ENCODE measurements around the gene AKT3. TPM values are rescaled to one million over a fixed set of nuclear protein-coding genes. Genes with fewer than 3 reads are reported as not detected.
"Not testable (repeated sequence)": the region's sequence is repeated elsewhere in the genome, so short reads cannot be mapped to it uniquely, and the experiment has no call there.

Gene AKT3
- total RNA-seq, 4 donors from 2014 or later, result 29.7 to 77.2 (median 37.4) TPM

DNA sequence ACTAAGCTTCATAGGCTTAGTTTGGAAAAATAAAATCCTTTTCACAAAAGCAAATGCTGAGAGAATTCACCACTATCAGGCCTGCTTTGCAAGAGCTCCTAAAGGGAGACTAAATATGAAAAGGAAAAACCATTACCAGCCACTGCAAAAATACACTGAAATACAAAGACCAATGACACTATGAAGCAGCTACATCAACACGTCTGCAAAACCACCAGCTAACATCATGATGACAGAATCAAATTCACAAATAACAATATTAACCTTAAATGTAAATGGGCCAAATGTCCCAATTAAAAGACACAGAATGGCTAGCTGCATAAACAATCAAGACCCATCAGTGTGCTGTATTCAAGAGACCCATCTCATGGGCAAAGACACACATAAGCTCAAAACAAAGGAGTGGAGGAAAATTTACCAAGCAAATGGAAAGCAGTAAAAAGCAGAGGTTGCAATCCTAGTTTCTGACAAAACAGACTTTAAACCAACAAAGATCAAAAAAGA, 28.8 kb downstream of the AKT3 start:
- no peak for DNase-seq (ENCODE audit: low spot score)

DNA sequence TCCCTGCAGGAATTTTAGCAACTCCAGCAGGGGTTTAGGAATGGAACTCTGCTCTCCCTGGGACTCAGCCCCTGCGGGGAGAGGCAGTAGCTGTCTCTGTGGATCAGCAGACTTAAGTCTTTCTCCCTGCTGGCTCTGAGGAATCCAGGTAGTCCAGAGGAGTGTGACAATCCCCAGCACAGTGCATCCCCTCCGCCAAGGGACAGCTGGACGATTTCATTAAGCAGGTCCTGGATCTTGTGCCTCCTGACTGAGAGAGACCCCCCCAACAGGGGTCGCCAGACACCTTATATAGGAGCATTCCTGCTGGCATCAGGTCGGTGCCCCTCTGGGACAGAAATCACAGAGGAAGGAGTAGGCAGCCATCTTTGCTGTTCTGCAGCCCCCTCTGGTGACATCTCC, 30.6 kb downstream of the AKT3 start:
- DNase-seq (ENCODE audit: low spot score) (no peak), ATAC-seq (ENCODE audit: low FRiP score) (no peak)
- TF ChIP-seq, protein P1, sequence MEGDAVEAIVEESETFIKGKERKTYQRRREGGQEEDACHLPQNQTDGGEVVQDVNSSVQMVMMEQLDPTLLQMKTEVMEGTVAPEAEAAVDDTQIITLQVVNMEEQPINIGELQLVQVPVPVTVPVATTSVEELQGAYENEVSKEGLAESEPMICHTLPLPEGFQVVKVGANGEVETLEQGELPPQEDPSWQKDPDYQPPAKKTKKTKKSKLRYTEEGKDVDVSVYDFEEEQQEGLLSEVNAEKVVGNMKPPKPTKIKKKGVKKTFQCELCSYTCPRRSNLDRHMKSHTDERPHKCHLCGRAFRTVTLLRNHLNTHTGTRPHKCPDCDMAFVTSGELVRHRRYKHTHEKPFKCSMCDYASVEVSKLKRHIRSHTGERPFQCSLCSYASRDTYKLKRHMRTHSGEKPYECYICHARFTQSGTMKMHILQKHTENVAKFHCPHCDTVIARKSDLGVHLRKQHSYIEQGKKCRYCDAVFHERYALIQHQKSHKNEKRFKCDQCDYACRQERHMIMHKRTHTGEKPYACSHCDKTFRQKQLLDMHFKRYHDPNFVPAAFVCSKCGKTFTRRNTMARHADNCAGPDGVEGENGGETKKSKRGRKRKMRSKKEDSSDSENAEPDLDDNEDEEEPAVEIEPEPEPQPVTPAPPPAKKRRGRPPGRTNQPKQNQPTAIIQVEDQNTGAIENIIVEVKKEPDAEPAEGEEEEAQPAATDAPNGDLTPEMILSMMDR (IDR thresholded peaks at IDR 0.05), result no peak

More for the DNA sequence above, 28.8 kb downstream of the AKT3 start:
- TF ChIP-seq, protein P1 (IDR thresholded peaks at IDR 0.05), result no peak
- ATAC-seq (ENCODE audit: low FRiP score), result no peak

DNA sequence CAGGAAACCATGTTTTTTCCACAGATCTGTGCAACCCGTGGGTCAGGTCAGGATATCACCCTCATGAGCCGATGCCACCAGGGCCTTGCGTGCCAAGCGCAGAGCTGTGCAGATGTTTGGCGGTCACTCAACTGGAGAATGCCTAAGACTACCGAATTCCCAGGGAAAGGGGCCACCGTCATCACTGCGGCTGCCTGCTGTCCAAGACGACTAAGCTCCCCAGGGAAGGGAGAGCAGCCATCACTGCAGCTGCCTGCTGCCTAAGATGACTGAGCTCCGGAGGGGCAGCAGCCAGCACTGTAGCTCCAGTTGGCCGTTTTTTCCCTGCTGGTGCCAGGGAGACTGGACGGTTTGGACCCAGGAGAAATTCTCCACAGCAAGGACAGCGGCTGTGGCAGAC, 31.1 kb downstream of the AKT3 start:
- no peak for DNase-seq (ENCODE audit: low spot score)
- TF ChIP-seq, protein P1 (IDR thresholded peaks at IDR 0.05), result no peak
- ATAC-seq (ENCODE audit: low FRiP score), result no peak

DNA sequence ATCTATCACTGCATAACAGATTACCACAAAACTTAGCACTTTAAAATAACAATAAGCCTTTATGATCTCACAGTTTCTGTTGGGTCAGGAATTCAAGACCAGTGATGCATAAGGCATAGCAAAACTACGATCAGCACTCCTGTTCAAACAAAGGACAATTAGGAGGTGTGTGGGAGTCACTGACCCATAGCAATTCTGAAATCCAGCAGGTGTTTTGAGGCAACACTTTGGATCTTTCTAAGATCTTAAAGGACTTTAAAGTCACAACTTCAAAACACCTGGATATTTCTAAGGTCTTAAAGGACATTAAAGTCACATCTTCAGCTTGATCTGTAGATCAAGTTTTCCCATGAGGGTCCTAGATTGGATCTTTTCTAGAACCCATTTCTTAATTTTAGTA, 35.3 kb downstream of the AKT3 start:
- no peak for DNase-seq (ENCODE audit: low spot score)
- ATAC-seq (ENCODE audit: low FRiP score), result no peak
- TF ChIP-seq, protein P1 (IDR thresholded peaks at IDR 0.05), result no peak

DNA sequence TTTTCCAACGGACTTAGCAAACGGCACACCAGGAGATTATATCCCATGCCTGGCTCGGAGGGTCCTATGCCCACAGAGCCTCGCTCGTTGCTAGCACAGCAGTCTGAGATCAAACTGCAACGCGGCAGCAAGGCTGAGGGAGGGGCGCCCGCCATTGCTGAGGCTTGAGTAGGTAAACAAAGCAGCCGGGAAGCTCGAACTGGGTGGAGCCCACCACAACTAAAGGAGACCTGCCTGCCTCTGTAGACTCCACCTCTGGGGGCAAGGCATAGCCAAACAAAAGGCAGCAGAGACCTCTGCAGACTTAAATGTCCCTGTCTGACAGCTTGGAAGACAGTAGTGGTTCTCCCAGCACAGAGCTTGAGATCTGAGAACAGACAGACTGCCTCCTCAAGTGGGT, 42.7 kb downstream of the AKT3 start:
- not testable (repeated sequence) for ATAC-seq (ENCODE audit: low FRiP score); DNase-seq (ENCODE audit: low spot score)

DNA sequence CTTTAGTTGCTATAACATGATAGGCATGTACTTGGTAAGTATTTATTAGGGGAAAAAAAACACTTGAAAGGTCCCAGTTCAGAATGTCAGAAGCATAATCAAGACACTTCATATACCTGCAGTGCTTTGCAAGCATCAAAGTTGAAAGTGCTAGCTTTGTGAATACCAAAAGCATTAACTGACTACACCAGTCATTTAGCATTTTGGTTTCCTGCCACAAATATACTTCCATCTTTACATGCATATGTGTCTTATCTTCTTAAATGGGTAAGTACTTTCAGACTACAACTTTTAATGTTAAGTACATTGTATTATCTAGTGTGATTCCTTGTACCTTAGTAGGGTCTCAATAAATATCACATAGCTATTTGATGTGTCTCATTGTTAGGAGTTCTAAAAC, 43.7 kb downstream of the AKT3 start:
- no peak for DNase-seq (ENCODE audit: low spot score)

DNA sequence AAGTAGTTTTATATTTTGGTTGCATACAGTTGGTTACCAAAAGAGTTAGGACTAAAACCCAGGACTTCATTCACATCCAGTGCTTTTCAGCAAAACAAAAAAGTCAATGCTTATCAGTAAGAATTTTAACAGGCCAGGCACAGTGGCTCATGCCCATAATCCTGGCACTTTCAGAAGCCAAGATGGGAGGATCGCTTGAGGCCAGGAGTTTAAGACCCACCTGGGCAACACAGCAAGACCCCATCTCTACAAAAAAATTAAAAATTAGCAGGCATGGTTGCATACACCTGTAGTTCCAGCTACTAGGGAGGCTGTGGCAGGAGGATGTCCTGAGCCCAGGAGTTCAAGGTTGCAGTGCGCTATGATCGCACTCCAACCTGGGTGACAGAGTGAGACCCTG, 47.3 kb downstream of the AKT3 start:
- ATAC-seq (ENCODE audit: low FRiP score) (no peak), DNase-seq (ENCODE audit: low spot score) (no peak)
- TF ChIP-seq, protein P1 (IDR thresholded peaks at IDR 0.05), result no peak

More for the DNA sequence above, 43.7 kb downstream of the AKT3 start:
- no peak for ATAC-seq (ENCODE audit: low FRiP score)
- TF ChIP-seq, protein P1 (IDR thresholded peaks at IDR 0.05), result no peak

DNA sequence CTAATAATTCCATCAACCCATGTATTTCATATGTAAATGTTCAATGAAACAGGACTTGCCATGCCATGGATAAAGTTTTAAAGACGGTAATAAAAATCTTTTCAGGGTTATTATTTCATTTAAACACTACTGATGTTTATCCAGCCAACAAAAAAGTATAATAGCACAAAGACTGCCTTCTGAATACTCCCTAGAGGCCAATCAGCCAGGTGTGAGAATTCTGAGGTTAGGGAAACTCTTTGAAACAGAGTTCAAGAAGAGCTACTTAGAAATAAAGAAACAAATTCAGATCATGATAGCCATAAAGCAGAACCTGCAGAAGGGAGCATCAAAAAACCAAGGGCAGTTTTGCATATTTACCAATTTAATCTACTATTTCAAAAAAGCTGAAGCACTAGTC, 48.7 kb downstream of the AKT3 start:
- ATAC-seq (ENCODE audit: low FRiP score) (no peak), DNase-seq (ENCODE audit: low spot score) (no peak)
- TF ChIP-seq, protein P1 (IDR thresholded peaks at IDR 0.05), result no peak
